ENCODE measurements around the gene ITGAE.

DNA sequence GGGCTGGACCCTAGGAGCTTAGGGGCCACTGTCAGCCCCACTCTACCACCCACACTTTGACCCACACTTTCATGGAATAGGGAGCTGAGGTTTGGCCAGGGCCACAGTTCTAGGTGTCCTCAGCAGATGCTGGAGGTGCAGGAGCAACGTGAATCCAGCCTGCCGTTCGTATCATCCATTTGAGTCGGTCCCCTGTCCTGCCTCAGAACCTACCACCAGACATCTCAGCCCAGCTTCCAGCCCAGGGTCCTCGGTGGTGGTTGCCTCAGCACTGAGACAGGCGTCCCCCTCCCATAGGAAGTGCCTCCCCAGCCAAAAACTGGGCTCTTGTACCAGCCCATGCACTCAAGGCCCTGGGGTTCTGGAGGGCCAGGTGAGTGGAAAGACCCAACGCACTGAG, 359 bp upstream of the ITGAE start:
- no peak for TF ChIP-seq EZH2 (IDR thresholded peaks at IDR 0.05; ENCODE audit: borderline replicate concordance, low read depth, low read length, poor library complexity, severe bottlenecking)
- TF ChIP-seq, protein P1, sequence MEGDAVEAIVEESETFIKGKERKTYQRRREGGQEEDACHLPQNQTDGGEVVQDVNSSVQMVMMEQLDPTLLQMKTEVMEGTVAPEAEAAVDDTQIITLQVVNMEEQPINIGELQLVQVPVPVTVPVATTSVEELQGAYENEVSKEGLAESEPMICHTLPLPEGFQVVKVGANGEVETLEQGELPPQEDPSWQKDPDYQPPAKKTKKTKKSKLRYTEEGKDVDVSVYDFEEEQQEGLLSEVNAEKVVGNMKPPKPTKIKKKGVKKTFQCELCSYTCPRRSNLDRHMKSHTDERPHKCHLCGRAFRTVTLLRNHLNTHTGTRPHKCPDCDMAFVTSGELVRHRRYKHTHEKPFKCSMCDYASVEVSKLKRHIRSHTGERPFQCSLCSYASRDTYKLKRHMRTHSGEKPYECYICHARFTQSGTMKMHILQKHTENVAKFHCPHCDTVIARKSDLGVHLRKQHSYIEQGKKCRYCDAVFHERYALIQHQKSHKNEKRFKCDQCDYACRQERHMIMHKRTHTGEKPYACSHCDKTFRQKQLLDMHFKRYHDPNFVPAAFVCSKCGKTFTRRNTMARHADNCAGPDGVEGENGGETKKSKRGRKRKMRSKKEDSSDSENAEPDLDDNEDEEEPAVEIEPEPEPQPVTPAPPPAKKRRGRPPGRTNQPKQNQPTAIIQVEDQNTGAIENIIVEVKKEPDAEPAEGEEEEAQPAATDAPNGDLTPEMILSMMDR (conservative IDR thresholded peaks at IDR 0.05; ENCODE audit: low read depth, low read length): no peak

Measured in A673 (cell line).